A172 (cell line): Measurements from ENCODE around the gene CNTD1. TPM values are rescaled to one million over a fixed set of nuclear protein-coding genes. Genes with fewer than 3 reads are reported as not detected.

Source experiments
- DNase-seq: peaks from one replicate; pipeline ENCODE4 v3.0.0-alpha.2; 2015; ENCODE audit warnings: low spot score
- total RNA-seq: library from RNA; depleted of rRNA; stranded (reverse); fragments of >200 nt; shearing (Covaris generic); gene quantifications from 2 replicates; pipeline ENCODE4 v1.2.3, GENCODE V29; 2014

The CNTD1 gene
- total RNA-seq, 1 experiment from 2014 or later, result 0.03 TPM

DNA sequence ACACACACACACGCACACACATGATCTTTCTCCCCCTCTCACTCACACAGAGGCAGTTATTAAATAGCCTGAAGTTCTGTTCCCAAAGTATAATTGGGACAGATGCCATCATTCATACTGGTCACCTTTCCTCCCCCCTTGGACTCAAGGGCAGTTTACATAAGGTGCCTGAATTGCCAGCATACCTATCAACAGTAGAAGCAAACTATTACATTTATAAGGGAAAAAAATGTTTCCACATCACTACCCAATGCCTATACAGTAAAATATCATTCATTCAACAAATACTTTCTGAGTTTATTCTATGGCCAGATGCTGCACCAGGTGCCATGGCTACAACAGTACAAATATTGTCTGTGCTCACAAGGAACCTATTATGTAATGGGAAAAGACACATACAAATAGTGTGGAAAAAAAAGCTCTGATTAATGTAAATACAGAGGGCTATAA lies 6.3 kb downstream of the CNTD1 start:
- DNase-seq, result no peak

DNA sequence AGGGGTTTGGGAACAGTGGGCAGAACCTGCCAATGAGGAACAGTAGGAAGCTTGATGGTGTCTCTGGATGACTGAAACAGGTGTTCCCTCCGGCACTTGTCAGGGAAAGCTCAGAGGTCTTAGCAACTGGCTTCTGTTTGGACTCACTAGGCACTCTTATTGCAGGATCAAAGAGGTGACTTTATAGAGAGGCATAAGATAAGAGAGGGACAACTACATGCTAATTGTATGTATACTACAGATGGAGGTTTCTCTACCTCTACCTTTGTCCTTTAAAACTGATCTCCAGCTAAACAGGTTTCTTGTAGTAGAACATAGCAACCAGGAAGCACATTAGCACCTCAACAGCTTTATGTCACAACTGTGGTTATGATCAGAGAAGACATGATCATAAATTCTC lies 7.6 kb downstream of the CNTD1 start:
- no peak for DNase-seq

DNA sequence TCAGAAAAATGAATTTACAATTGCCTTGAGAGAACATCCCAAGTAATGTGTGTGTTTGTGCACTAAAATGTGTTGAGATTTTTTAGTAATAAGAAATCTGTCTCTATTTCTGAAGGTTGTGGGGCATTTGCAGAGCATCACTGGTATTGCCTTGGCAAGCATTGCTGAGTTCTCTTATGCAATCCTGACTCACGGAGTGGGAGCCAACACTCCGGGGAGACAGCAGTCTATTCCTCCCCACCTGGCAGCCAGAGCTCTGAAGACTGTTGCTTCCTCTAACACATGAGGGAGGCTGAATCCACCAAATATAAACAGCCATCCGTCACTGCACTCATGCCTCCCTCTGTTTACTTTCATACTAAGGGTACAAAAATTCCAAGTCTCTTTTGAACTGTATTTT lies 10.6 kb downstream of the CNTD1 start:
- peak; percentile 66 for DNase-seq

GRCh38 chr17:42814633-42815399 lies 16.2 kb downstream of the CNTD1 start:
- peak; percentile 96 for DNase-seq

DNA sequence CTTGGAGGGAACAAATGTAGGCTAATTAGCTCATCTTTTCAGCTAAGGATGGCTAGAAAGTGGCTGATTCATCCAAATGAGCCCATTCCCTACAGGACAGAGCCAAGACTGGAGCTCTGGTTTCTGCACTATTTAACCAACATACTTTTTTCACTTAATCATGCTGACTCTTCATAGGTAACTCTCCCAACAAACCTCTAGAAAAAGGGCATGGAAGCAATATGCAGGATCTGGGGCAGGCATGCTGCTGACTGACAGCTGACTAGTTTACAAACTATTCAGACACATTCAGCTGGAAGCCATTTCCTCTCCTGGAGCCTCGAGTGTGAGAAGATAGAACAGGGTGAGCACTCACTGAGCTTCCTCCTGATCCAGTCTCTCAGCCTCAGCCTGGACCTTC lies 19.2 kb downstream of the CNTD1 start:
- no peak for DNase-seq

- DNase-seq, result no peak
These were observed 19.7 kb downstream of the CNTD1 start for GRCh38 chr17:42818379-42818778.

- DNase-seq, result peak; percentile 51
These were observed 21.4 kb downstream of the CNTD1 start for GRCh38 chr17:42819939-42820535.

GRCh38 chr17:42821176-42821575 lies 22.5 kb downstream of the CNTD1 start:
- DNase-seq, result no peak

DNA sequence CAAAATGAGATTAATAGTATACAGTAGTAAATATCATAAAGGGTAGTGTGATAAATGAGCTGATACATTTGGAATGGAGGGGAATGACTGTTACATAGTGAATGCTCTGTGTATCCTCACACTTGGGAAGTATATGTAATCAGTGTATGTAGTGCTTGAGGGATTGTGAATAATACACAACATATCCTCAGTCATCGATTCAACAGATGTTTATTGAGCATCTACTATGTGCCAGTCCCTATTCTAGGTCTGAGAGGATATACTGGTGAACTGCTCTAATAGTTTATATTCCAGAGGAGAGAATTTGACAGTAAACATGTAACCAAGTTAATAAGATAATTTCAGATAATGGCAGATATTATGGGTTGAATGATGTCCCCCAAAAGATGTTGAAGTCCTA lies 28.8 kb downstream of the CNTD1 start:
- DNase-seq, result no peak

DNA sequence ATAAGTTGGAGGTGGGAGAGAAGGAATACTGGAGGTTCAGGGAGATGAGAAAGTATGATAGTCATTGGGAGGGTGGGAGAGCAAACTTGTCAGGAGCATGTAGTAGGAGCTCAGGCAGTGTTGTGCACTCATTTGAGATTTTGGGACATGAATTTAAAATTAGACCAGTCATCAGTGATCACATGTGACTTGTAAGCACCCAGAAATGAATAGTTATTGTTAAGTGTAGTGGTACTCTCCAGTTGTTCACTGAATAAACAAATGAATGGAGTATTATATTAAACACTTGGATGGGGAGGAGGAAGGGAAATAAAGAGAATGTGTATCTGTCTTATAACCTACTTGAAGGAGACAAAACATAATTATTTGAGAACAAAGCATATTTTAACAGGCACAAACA lies 32.3 kb downstream of the CNTD1 start:
- DNase-seq, result no peak

DNA sequence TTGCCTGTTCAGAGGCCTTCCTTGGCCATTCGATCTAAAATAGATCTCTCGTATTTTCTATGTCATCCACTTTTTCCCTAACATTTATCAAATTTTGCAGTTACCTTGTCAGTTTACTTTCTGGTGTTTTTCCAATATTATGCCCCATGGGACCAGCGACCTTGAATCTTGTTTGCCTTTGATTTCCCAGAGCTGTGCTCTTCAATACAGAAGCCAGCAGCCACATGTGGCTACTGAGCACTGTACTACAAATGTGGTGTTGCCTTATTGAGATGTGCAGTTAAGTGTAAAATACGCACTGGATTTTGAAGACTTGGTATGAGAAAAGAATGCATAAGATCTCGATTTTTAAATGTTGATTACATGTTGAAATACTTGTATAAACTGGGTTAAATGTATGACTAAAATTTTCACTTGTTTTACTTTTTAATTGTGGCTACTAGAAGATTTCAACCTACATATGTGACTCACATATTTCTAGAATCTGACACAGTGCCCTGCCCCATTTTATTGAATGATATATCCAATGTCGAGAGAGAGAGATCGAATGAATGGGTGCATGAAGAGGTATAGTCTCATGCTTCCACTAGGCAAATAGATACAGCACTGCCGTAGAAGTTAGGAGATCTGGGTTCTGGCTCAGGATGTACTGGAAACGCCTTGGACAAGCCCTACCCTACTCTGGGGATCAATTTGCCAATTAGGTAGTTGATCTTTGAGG lies 33.7 kb downstream of the CNTD1 start:
- no peak for DNase-seq

DNA sequence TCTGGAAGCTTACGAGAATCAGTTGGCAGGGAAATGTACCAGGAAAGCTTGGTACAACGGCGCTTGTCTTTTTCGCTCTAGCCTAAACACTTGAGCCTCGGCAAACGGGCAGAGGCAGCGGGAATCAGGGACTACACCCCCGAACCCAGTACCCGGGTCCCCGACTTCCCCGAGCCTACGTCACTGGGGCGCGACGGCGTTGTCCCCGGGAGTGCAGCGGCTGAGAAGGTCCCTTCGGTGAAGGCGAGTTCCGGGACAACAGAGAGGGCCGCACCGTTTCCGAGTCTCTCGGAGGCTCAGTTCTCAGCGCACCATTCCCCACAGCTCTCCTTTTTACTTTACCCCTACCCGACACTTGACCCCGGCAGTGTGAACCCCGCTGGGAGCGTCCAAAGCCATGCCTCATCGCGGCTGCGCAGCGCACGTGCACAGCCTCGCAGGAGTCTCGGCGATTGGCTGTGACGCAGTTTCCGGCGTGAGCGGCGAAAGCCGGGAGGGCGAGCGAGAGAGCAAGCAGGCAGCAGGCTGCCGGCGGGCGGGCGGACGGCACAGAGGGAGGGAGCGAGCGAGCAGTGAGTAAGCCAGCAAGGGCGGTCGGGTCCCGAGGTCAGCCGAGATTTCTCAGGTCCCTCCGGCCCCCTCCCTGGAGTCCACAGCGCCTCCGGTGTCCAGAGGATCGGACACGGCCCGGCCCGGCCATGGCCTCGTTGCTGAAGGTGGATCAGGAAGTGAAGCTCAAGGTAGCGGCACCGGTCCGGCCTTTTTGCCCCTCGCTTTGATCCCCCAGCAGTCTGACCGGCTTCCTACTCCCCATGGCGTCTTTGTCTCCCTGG lies 34.5 kb downstream of the CNTD1 start, which contains the start of gene PSME3:
Gene PSME3, plus strand, starts transcription at position 464 of the 833 bp plus-strand sequence. Its CDS starts 235 bp downstream, at position 699.
- peak; percentile 75 for DNase-seq

DNA sequence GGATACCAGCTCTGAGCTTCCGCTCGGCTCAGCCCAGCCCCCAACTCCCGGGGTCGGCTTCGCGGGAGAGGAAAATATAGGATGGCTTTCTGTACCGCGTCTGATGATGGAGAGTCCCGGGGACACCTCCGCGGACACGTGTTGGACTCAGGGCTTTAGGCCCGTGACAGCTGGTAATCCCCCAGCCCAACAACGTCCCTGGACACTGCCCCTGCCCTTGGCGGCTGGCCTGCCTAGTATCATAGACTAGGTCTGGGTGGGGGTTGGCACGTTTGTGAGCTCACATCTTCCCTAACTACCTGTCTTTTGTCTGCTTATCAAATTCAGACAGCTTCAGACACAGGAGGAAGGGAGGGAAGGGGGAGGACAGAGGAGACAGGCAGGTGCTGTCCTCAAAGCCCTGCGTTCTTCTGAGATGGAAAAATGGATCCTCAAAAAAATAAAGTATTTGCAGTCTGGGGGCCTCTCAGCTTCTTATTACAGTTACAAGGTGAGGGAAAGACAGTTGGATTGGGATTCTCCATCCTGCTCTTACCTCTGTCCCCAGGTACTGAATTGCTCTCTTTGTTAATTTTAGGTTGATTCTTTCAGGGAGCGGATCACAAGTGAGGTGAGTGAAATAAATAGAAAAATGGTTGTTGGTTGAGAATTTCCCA lies 35.2 kb downstream of the CNTD1 start:
- no peak for DNase-seq

DNA sequence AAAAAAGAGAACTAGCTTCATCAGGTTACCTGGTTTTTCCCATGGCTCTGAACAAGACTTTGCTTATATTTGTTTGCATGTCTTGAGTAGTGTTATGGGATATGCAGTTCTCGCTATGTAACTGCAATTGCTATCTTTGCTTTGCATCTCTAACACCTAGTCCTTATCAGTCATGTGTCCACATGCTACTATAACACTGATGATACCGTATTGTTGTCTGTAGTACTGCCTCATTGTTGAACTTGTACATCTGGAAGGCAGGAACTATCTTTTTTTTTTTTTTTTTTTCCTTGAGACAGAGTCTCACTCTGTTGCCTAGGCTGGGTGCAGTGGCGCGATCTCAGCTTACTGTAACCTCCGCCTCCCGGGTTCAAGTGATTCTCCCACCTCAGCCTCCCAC lies 37.1 kb downstream of the CNTD1 start:
- DNase-seq, result no peak

GRCh38 chr17:42841975-42842685 lies 43.5 kb downstream of the CNTD1 start:
- no peak for DNase-seq

DNA sequence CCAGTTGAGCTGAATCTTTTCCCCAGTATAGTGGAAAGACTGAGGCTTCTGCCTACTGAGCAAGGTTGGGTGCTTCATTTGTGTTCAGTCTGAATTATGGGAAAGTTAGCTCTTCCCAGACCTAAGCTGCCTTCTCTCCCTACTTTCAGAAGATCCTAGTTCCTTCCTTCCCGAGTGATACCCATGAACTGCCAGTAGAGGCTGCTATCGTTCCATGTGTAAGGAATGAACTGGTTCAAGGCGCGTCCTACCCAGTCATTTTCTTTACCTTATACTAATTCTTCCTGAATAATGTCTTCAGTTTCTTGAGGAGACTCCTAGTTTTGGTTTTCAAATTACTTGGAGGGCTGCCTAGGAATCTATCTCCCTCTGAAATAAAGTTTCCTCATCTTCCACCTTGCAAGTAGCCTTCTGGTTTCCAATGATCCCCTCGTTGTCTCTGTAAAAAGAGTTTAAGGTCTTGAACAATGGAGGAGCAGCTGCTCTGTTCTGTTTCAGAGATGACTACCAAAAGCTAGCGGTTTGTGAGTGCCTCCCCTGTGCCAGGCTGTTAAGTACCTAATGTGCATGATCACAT lies 44.8 kb downstream of the CNTD1 start:
- DNase-seq, result peak; percentile 66

- DNase-seq, result no peak
These were observed 45.6 kb downstream of the CNTD1 start, which contains the start of gene AOC2 for GRCh38 chr17:42844271-42844670. TSS of gene AOC2 (plus strand) at chr17:42844580. CDS start at chr17:42844627, 47 bp downstream.

GRCh38 chr17:42844761-42845555 lies 46.3 kb downstream of the CNTD1 start:
- DNase-seq, result no peak

GRCh38 chr17:42845556-42845917 lies 46.9 kb downstream of the CNTD1 start:
- no peak for DNase-seq
